Neural progenitor cell (in vitro differentiated cells): ENCODE data around the gene SERAC1.

Experiments
- EZH2 ChIP-seq: fragments of 200-600 bp; sonication (generic); IDR thresholded peaks from 2 replicates; pipeline ENCODE4 v1.6.1; 2017; ENCODE audit warnings: antibody characterized with exemption, mild to moderate bottlenecking, moderate library complexity
- TF ChIP-seq, protein P1 (sequence below): fragments of 200-600 bp; sonication (generic); IDR thresholded peaks from 2 replicates; pipeline ENCODE4 v1.5.1; 2017; ENCODE audit warnings: antibody characterized with exemption, mild to moderate bottlenecking

- TF ChIP-seq EZH2 = no peak
- TF ChIP-seq, protein P1, sequence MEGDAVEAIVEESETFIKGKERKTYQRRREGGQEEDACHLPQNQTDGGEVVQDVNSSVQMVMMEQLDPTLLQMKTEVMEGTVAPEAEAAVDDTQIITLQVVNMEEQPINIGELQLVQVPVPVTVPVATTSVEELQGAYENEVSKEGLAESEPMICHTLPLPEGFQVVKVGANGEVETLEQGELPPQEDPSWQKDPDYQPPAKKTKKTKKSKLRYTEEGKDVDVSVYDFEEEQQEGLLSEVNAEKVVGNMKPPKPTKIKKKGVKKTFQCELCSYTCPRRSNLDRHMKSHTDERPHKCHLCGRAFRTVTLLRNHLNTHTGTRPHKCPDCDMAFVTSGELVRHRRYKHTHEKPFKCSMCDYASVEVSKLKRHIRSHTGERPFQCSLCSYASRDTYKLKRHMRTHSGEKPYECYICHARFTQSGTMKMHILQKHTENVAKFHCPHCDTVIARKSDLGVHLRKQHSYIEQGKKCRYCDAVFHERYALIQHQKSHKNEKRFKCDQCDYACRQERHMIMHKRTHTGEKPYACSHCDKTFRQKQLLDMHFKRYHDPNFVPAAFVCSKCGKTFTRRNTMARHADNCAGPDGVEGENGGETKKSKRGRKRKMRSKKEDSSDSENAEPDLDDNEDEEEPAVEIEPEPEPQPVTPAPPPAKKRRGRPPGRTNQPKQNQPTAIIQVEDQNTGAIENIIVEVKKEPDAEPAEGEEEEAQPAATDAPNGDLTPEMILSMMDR = no peak
Measured at GRCh38 chr6:158095671-158096070, 72.4 kb downstream of the SERAC1 start.
